Lung (tissue), 12 donors: ENCODE results near the gene PPP2R1B. TPM values are rescaled to one million over a fixed set of nuclear protein-coding genes. Genes with fewer than 3 reads are reported as not detected.

ENCODE experiments used
- ATAC-seq: fragments of 200-7000 bp; cut with Tn5 transposase; one replicate; pipeline ENCODE4 v1.9.1; 2020; ENCODE audit warnings: moderate number of reproducible peaks; ENCODE audit not compliant: insufficient read depth, low FRiP score
- DNase-seq, 3 donors: peaks; one replicate each; pipeline ENCODE4 v3.0.0-alpha.2; 2013 to 2017
- H3K27ac ChIP-seq, 2 donors: one replicate each; pipeline ENCODE4 v1.5.1; 2013; ENCODE audit warnings: mild to moderate bottlenecking in 2 of 2, moderate library complexity in 2 of 2, control low read depth in 1 of 2, inconsistent platforms in 1 of 2, low read depth in 1 of 2, low read length in 1 of 2
- H3K27me3 ChIP-seq, 3 donors: one replicate each; pipeline ENCODE4 v1.5.1; 2013; ENCODE audit warnings: low read length in 2 of 3; ENCODE audit not compliant: control insufficient read depth in 3 of 3, insufficient read depth in 3 of 3
- H3K36me3 ChIP-seq, 4 donors: one replicate each; pipeline ENCODE4 v1.5.1; 2013; ENCODE audit warnings: low read length in 4 of 4, mild to moderate bottlenecking in 1 of 4, moderate library complexity in 1 of 4; ENCODE audit not compliant: control insufficient read depth in 4 of 4, insufficient read depth in 4 of 4
- H3K4me1 ChIP-seq, 5 donors: one replicate each; pipeline ENCODE4 v1.5.1; 2013; ENCODE audit warnings: low read length in 5 of 5, mild to moderate bottlenecking in 2 of 5, moderate library complexity in 1 of 5; ENCODE audit not compliant: control insufficient read depth in 5 of 5, insufficient read depth in 5 of 5
- H3K4me3 ChIP-seq: one replicate; pipeline ENCODE4 v1.5.1; 2013; ENCODE audit warnings: mild to moderate bottlenecking, control low read depth, moderate library complexity
- H3K9ac ChIP-seq, 2 donors: one replicate each; pipeline ENCODE4 v1.5.1; 2013; ENCODE audit warnings: low read length in 2 of 2, control low read depth in 1 of 2; ENCODE audit not compliant: insufficient read depth in 1 of 2
- H3K9me3 ChIP-seq, 4 donors: one replicate each; pipeline ENCODE4 v1.5.1; 2013; ENCODE audit warnings: low read length in 3 of 4, mild to moderate bottlenecking in 1 of 4, moderate library complexity in 1 of 4; ENCODE audit not compliant: control insufficient read depth in 4 of 4, insufficient read depth in 3 of 4
- CTCF ChIP-seq: IDR thresholded peaks from 2 replicates; pipeline ENCODE4 v1.5.1; 2012; ENCODE audit warnings: mild to moderate bottlenecking; ENCODE audit errors: control extremely low read depth, extremely low read depth
- WGBS, 2 donors: extraction: QIAGEN DNeasy Blood & Tissue Kit; methylation state at CpG; one replicate each; pipeline ENCODE4 v1.1.7; 2013; 5-methylcytosine and 5-hydroxymethylcytosine counted together
- polyA plus RNA-seq, 2 donors: library from polyadenylated mRNA; stranded (reverse); fragments of 200-250 nt; gene quantifications; one replicate each; pipeline ENCODE4 v1.2.1, GENCODE V29; 2013
- total RNA-seq, 2 donors: library from RNA; depleted of rRNA in 1 of 2; stranded (reverse); fragments of >200 nt in 1 of 2; gene quantifications; one replicate each; pipeline ENCODE4 v1.2.1, GENCODE V29; 2014 to 2021
- donor health status: control.
- donor health status: control.
- donor health status: Bipolar disorder and iron deficiency.
- donor health status: healthy.
- donor health status: DM: yes; HTN: yes; CAD: no.

Gene PPP2R1B
- total and polyA plus RNA-seq, 4 donors = 8.3 to 71.5 (median 20.4) TPM

GRCh38 chr11:111688013-111688412 lies 78.2 kb downstream of the PPP2R1B start:
- peaks cover 0 to 5% (median 0%) of the 10 kb centered on the region in 5 donors for H3K4me1 ChIP-seq
- ATAC-seq = no peak
- H3K9ac ChIP-seq = no peak overlapping the region
- H3K27ac ChIP-seq = no peak overlapping the region
- H3K9me3 ChIP-seq = no peaks in the 10 kb centered on the region
- no peaks in the 10 kb centered on the region for H3K27me3 ChIP-seq
- peaks cover 7 to 26% (median 9%) of the 10 kb centered on the region in 4 donors for H3K36me3 ChIP-seq
- 97 to 99% methylated on average over 7 of the region's 7 CpGs for WGBS, 2 donors
- no peak for DNase-seq
- H3K4me3 ChIP-seq = no peak overlapping the region
- TF ChIP-seq CTCF = no peak

GRCh38 chr11:111684251-111684650 lies 81.9 kb downstream of the PPP2R1B start:
- WGBS, 2 donors = 90 to 94% methylated on average over 2 of the region's 2 CpGs
- Histone ChIP-seq H3K9me3 (no peaks in the 10 kb centered on the region), H3K4me1 (peaks cover 0 to 3% (median 0%) of the 10 kb centered on the region in 5 donors), H3K27ac (no peak overlapping the region), H3K36me3 (peaks cover 5 to 17% (median 6%) of the 10 kb centered on the region in 4 donors), H3K27me3 (no peaks in the 10 kb centered on the region), H3K9ac (no peak overlapping the region), H3K4me3 (no peak overlapping the region)
- no peak for ATAC-seq
- no peak for DNase-seq
- TF ChIP-seq CTCF = no peak

- peaks cover 2 to 17% (median 5%) of the 10 kb centered on the region in 4 donors for H3K36me3 ChIP-seq
- H3K27me3 ChIP-seq = no peaks in the 10 kb centered on the region
- no peak overlapping the region for H3K4me3 ChIP-seq
- peaks cover 0 to 3% (median 0%) of the 10 kb centered on the region in 5 donors for H3K4me1 ChIP-seq
- TF ChIP-seq CTCF = no peak
- DNase-seq = no peak
- H3K27ac ChIP-seq = no peak overlapping the region
- H3K9me3 ChIP-seq = no peaks in the 10 kb centered on the region
- 83 to 92% methylated on average over 3 of the region's 3 CpGs for WGBS, 2 donors
- no peak overlapping the region for H3K9ac ChIP-seq
- no peak for ATAC-seq
Measured at GRCh38 chr11:111683806-111684205, 82.4 kb downstream of the PPP2R1B start.
